Subcutaneous adipose tissue (tissue), 4 donors: ENCODE results near the gene GARIN5B. TPM values are rescaled to one million over a fixed set of nuclear protein-coding genes. Genes with fewer than 3 reads are reported as not detected.

Source experiments
- CTCF ChIP-seq: fragments of 450-650 bp; IDR thresholded peaks from one replicate; pipeline ENCODE4 v1.5.1; 2016; ENCODE audit warnings: low read depth, mild to moderate bottlenecking, control low read depth, antibody characterized with exemption, moderate library complexity
- total RNA-seq, 4 donors: library from RNA; depleted of rRNA; stranded (reverse); fragments of >200 nt; gene quantifications; one replicate each; pipeline ENCODE4 v1.1.0, GENCODE V29; 2016

Gene GARIN5B
- total RNA-seq, 4 donors from 2014 or later: not detected

- TF ChIP-seq CTCF: no peak
These were observed 9.0 kb downstream of the GARIN5B start for GRCh38 chr19:55353803-55354697.

DNA sequence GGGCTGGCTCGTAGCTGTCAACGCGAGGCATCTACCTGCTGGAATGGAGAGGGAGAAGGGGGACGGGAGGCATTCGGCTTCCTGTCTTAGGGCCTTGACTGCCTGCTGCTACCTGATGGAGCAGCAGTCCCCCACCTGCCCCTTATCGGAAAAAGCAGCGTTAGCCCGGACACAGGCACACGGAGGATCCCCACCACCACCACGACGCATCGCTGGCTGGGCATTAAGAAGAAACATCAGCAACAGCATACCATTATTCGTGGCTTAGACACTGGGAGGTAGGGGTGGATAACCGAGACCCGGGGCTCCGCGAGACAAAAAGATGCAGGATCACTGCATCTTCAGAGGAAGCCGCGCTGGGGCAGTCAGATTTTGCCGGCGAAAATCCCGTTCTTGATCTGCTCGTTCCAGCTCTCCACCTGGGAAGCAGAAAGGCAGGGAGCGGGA lies 9.7 kb downstream of the GARIN5B start:
- no peak for TF ChIP-seq CTCF

- no peak for TF ChIP-seq CTCF
These were observed 10.4 kb downstream of the GARIN5B start for GRCh38 chr19:55352549-55353145.

DNA sequence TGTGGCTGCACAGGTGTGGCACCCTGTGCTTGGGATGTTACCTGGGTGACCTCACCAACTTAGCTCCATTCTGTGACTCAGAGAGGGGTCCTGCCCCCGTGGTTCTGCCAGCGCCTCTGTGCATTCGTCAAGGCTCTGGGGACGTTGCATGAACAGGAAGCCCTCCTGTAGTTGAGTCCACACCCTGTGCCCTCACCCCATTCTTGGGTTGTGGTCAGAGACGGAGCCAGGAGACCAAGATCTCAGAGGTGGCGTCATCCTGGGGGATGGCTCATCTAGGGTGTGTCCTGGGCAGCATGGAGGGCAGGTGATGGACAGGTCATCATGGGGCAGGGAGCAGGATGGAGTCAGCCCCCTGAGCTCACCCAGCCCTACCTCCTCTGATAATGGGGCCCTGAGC lies 11.0 kb downstream of the GARIN5B start:
- TF ChIP-seq CTCF: no peak

GRCh38 chr19:55350620-55351315 lies 12.3 kb downstream of the GARIN5B start:
- TF ChIP-seq CTCF: no peak

- TF ChIP-seq CTCF: no peak
These were observed 14.6 kb downstream of the GARIN5B start for GRCh38 chr19:55348317-55349034.
